Fibroblast of the aortic adventitia (primary cell): Measurements from ENCODE around the gene PRSS2. TPM values are rescaled to one million over a fixed set of nuclear protein-coding genes. Genes with fewer than 3 reads are reported as not detected.
A peak's percentile ranks its signal among the peaks of the same experiment; 100 is the strongest.
"Not testable (repeated sequence)": the region's sequence is repeated elsewhere in the genome, so short reads cannot be mapped to it uniquely, and the experiment has no call there.

Source experiments
- DNase-seq: peaks from one replicate; pipeline ENCODE4 v3.0.0-alpha.2; 2010; ENCODE audit warnings: low read depth
- H3K4me3 ChIP-seq: 2 replicates; pipeline ENCODE4 v1.5.1; 2011; ENCODE audit warnings: low read depth, mild to moderate bottlenecking, control low read depth, low read length, moderate library complexity
- total RNA-seq: library from RNA; depleted of rRNA; stranded (reverse); fragments of >200 nt; gene quantifications from 2 replicates; pipeline ENCODE4 v1.2.3, GENCODE V29; 2012; ENCODE audit warnings: low replicate concordance
- TF ChIP-seq, protein P1 (sequence below): IDR thresholded peaks from 2 replicates; pipeline ENCODE4 v1.5.1; 2011; ENCODE audit warnings: mild to moderate bottlenecking, low read length, control low read depth, inconsistent platforms; ENCODE audit not compliant: insufficient read depth

Gene PRSS2
- not detected in 2 replicates for total RNA-seq

DNA sequence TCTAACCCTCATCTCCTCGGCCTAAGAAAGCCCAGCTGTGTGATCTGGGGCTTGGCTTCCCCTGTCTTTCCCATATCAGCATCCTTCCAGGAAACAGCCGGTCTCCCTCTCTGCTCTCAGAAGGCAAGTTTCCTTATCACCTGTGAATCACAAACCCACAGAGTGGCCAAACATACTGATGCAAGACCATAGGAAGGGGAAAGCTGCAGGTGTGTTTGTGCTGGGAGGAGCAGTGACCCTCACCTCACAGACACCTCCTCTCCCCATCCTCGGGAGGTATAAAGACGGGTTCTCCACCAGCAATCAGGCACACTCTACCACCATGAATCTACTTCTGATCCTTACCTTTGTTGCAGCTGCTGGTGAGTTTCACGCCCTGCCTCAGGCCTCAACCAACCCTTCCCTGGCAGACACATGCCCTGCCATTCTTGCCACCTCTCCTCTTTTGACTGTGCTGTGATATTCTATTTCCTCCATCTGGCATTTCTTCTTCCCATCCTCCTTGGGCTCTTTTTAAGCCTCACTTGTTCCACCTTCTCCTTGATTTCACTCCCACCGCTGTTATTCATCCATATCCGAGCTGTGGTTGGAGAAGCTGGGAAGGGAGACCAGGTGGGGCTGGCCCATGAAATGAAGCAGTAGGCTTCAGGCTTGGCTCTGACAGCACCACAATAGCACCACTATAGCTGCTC, at the start of gene PRSS2:
Gene PRSS2 (plus strand): TSS at position 310 of the 692 bp plus-strand sequence. CDS start 13 bp downstream, at position 323.
- TF ChIP-seq, protein P1, sequence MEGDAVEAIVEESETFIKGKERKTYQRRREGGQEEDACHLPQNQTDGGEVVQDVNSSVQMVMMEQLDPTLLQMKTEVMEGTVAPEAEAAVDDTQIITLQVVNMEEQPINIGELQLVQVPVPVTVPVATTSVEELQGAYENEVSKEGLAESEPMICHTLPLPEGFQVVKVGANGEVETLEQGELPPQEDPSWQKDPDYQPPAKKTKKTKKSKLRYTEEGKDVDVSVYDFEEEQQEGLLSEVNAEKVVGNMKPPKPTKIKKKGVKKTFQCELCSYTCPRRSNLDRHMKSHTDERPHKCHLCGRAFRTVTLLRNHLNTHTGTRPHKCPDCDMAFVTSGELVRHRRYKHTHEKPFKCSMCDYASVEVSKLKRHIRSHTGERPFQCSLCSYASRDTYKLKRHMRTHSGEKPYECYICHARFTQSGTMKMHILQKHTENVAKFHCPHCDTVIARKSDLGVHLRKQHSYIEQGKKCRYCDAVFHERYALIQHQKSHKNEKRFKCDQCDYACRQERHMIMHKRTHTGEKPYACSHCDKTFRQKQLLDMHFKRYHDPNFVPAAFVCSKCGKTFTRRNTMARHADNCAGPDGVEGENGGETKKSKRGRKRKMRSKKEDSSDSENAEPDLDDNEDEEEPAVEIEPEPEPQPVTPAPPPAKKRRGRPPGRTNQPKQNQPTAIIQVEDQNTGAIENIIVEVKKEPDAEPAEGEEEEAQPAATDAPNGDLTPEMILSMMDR = no peak
- H3K4me3 ChIP-seq = no peak within 1 kb of the TSS

DNA sequence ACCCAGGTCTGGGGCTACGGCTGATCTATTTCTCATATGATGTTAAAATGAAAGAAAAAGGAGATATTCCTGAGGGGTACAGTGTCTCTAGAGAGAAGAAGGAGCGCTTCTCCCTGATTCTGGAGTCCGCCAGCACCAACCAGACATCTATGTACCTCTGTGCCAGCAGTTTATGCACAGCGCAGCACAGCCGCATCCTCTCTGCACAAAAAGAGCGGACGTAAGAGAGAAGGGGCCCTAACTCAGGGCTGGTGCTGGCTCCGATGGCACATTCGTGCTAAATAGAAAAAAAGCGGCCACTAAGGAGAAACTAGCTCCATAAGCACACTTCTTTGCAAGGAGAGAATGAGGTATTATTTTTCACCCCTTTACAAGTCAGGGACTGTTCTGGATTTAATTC, 49.8 kb upstream of the PRSS2 start:
- DNase-seq = no peak
- TF ChIP-seq, protein P1 = no peak
- H3K4me3 ChIP-seq = no peak overlapping the region

More for the DNA sequence above, at the start of gene PRSS2:
- no peak for DNase-seq

DNA sequence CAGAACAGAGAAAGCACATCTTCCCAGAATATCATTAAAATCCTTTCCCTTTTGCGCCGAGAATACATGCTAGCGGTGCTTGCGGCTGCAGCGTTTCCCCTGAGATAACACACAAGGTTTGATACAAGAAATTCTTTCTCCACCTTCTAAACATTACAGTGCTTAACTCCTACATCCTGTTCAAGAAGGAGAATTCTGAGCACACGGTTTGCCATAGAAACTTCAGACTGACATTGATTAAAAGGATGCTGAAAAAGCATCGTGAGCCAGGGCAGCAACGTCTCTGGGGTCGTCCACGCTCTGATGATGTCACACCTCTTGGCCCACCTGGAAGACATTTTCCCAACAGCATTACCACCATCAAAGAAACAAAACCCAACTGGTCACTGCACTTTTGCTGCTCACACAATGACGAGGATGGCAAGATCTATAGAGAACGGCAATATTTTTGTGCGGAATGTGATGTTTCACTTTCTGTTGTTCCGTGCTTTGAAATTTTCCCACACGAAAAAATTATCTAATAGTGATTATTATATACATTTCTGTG, 48.4 kb upstream of the PRSS2 start:
- TF ChIP-seq, protein P1 = no peak
- no peak for DNase-seq
- no peak overlapping the region for H3K4me3 ChIP-seq

DNA sequence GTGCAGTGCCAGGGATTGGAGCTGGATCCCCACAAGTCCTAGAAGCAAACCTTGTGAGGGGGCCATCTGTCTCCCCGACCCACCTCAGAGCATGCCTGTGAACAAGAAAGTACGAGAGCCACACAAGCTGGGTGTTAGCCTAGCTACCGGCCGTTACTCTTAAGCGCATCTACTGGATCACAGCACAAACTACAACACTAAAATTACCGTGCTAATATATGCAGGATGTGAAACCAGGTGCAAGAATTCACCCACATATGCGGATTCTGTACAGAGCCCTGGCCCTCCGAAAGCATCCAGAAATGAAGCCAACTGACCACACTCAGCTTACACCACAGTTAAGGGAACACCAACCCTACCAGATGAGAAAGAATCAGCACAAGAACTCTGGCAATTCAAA, 37.5 kb upstream of the PRSS2 start:
- TF ChIP-seq, protein P1 = no peak

DNA sequence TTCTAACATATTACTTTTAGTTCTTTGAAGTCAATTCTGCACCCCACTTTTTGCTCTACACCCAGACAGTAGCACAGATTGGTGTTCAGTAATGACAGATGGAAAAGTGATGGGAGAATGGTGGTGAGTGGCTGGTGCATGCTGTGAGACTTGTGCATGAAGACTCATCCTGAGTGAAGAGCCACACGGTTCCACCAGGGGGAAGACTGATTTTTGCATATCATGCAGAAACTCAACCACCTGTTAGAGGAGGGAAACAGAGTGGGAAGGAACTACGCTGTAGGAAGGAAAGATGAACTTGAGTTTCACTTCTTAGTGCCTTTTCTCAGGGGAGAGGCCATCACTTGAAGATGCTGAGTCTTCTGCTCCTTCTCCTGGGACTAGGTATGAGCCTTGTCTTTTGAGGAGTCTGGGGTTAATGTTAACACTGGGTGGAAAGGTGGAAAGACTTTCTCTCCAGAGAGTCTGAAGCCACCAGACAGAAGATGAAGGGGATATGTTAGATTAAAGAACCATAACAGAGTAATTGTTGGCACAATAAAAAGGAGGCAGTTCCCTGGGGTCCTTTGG, 30.8 kb upstream of the PRSS2 start:
- TF ChIP-seq, protein P1 = peak; percentile 20
- no peak overlapping the region for H3K4me3 ChIP-seq

More for the DNA sequence above, 37.5 kb upstream of the PRSS2 start:
- H3K4me3 ChIP-seq = no peak overlapping the region
- no peak for DNase-seq

DNA sequence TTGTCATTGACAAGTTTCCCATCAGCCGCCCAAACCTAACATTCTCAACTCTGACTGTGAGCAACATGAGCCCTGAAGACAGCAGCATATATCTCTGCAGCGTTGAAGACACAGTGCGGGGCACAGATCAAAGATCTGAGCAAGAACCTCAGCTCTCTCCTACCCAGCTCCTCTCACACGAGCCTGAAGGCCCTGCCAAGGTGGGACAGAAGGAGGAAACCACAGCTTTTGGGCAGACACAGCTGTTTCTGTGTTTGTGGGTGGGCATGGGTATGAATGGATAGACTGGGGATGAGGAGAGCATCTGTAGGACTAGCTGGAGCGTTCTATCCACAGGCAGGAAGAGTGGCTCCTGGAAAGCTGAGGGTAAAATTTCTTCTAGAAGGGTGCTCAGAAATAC, 30.0 kb upstream of the PRSS2 start:
- TF ChIP-seq, protein P1 = no peak
- H3K4me3 ChIP-seq = no peak overlapping the region
- no peak for DNase-seq

More for the DNA sequence above, 30.8 kb upstream of the PRSS2 start:
- DNase-seq = no peak

DNA sequence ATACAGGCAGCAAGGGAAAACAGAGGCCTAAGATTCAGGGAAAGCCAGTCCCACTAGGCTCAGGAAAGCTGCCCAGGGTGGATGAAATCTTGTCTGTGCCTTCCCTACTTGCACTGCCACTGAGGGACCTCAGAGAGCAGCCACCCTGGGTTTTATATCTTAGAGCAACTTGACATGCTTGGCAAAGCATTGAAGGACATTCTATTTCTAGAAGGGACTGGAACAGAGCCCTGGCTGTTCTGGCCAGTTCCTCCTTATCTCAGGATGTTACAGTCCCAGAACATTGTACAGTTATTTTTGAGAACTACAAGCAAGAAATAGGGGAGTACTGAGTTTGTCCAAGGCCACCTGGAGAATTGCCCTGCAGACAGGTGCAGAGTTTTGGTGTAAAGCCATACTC, 28.8 kb upstream of the PRSS2 start:
- not testable (repeated sequence) for DNase-seq, H3K4me3 ChIP-seq
